Testis (tissue), 3 donors: ENCODE data around the gene BUD31. TPM values are rescaled to one million over a fixed set of nuclear protein-coding genes. Genes with fewer than 3 reads are reported as not detected.

Source experiments
- DNase-seq: peaks from one replicate; pipeline ENCODE4 v3.0.0-alpha.2; 2019
- H3K27ac ChIP-seq, 2 donors: fragments of 200-600 bp; sonication (generic); one replicate each; pipeline ENCODE4 v1.5.1; 2019
- H3K27me3 ChIP-seq: fragments of 200-600 bp; sonication (generic); one replicate; pipeline ENCODE4 v1.5.1; 2019
- H3K36me3 ChIP-seq: fragments of 200-600 bp; sonication (generic); one replicate; pipeline ENCODE4 v1.5.1; 2017; ENCODE audit warnings: low read depth; ENCODE audit errors: missing control alignments
- H3K4me1 ChIP-seq: fragments of 200-600 bp; sonication (generic); one replicate; pipeline ENCODE4 v1.5.1; 2019
- H3K4me3 ChIP-seq, 2 donors: fragments of 200-600 bp; sonication (generic); one replicate each; pipeline ENCODE4 v1.5.1; 2017 to 2019
- H3K9me3 ChIP-seq: fragments of 200-600 bp; sonication (generic); one replicate; pipeline ENCODE4 v1.5.1; 2017
- POLR2A ChIP-seq: fragments of 450-650 bp; IDR thresholded peaks from one replicate; pipeline ENCODE4 v1.6.1; 2017; ENCODE audit warnings: antibody characterized with exemption, mild to moderate bottlenecking, moderate library complexity
- WGBS, 2 donors: methylation state at CpG; one replicate each; pipeline ENCODE4 v1.1.5; 2018; 5-methylcytosine and 5-hydroxymethylcytosine counted together
- intact Hi-C: fragments of 100-400 bp; cut with DNase I; formaldehyde crosslinking; loops from one replicate; pipeline ENCODE4 v1.15.1; 2023; ENCODE audit warnings: low total_unique reads
- polyA plus RNA-seq: library from polyadenylated mRNA; stranded (reverse); fragments of 350-450 nt; fragmentation: Illumina TruSeq; extraction: RNeasy Lipid Tissue Mini Kit (QIAGEN cat#74804); gene quantifications from one replicate; pipeline ENCODE4 v1.2.3, GENCODE V29; 2014; ENCODE audit warnings: low read depth, low replicate concordance; ENCODE audit not compliant: insufficient read depth
- total RNA-seq, 2 donors: library from RNA; depleted of rRNA; stranded (reverse); fragments of >200 nt; gene quantifications; one replicate each; pipeline ENCODE4 v1.2.3, GENCODE V29; 2016
- TF ChIP-seq, protein P1 (sequence below), 3 experiments: fragments of 450-650 bp in 2 of 3; fragments of 200-600 bp in 1 of 3; sonication (generic) in 1 of 3; IDR thresholded peaks; one replicate each; pipeline ENCODE4 v1.5.1; 2016 to 2019; ENCODE audit warnings: antibody characterized with exemption in 3 of 3, mild to moderate bottlenecking in 2 of 3, moderate library complexity in 1 of 3

BUD31 gene
- total and polyA plus RNA-seq, 3 donors from 2014 or later: 91.2 to 174 (median 123) TPM

DNA sequence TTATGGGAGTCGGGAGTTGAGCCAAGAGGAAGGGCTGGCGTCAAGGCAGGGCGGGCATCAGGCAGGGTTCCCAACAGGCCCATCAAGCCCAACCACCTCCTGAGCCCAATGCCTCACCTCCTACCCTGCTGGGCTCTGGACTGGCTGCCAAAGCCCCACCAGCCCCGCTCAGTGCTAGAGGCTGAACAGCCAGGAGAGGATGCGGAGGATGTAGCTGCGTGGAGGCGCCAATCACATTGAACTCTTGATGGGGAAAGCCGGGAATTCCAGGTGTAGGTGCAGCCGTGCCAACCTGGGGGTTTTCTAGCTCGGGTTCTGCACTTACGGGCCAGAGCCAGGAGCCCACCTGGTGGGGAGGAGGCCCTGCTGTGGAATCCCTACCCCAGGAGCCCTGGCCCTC is 44.3 kb downstream of the BUD31 start:
- no peak for DNase-seq
- Histone ChIP-seq H3K4me3 (no peak overlapping the region), H3K36me3 (no peaks in the 10 kb centered on the region), H3K27ac (peak overlapping the region in 1 of 2 donors; percentile 64), H3K4me1 (peaks cover 10% of the 10 kb centered on the region), H3K27me3 (no peaks in the 10 kb centered on the region), H3K9me3 (no peaks in the 10 kb centered on the region)
- intact Hi-C loops: no loop called here
- TF ChIP-seq, protein P1, sequence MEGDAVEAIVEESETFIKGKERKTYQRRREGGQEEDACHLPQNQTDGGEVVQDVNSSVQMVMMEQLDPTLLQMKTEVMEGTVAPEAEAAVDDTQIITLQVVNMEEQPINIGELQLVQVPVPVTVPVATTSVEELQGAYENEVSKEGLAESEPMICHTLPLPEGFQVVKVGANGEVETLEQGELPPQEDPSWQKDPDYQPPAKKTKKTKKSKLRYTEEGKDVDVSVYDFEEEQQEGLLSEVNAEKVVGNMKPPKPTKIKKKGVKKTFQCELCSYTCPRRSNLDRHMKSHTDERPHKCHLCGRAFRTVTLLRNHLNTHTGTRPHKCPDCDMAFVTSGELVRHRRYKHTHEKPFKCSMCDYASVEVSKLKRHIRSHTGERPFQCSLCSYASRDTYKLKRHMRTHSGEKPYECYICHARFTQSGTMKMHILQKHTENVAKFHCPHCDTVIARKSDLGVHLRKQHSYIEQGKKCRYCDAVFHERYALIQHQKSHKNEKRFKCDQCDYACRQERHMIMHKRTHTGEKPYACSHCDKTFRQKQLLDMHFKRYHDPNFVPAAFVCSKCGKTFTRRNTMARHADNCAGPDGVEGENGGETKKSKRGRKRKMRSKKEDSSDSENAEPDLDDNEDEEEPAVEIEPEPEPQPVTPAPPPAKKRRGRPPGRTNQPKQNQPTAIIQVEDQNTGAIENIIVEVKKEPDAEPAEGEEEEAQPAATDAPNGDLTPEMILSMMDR (IDR thresholded peaks at IDR 0.05): no peak
- no peak for TF ChIP-seq POLR2A
- WGBS, 2 donors: 71 to 91% methylated on average over 11 of the region's 11 CpGs

DNA sequence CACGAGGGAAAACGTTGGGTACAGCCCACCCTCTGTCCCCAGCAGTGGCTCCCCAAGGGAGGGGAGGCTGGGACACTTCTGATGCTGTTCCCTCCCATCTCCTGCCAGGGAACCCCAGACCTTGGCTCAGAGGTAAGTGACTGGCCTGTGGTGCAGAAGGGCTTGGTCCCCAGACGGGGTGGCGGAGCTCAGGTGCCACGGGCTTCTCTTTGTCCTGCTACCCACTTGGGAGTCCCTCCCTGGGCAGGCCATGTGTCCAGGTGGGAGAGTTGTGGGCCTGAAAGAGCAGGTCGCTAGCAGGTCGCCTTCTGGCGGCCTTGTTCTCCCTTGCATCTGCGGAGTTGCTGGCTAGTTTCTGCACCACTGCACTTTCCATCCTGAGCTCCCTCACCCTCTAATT is 47.1 kb downstream of the BUD31 start:
- H3K4me3 ChIP-seq: no peak overlapping the region
- no peaks in the 10 kb centered on the region for H3K9me3 ChIP-seq
- DNase-seq: no peak
- no peaks in the 10 kb centered on the region for H3K27me3 ChIP-seq
- no peaks in the 10 kb centered on the region for H3K36me3 ChIP-seq
- intact Hi-C loops: no loop called here
- H3K4me1 ChIP-seq: peaks cover 14% of the 10 kb centered on the region
- no peak for TF ChIP-seq POLR2A
- TF ChIP-seq, protein P1 (IDR thresholded peaks at IDR 0.05): no peak
- WGBS, 2 donors: 75% methylated on average over 9 of the region's 9 CpGs; no CpG with 5 or more reads in 1 of the 2 donors
- no peak overlapping the region for H3K27ac ChIP-seq

DNA sequence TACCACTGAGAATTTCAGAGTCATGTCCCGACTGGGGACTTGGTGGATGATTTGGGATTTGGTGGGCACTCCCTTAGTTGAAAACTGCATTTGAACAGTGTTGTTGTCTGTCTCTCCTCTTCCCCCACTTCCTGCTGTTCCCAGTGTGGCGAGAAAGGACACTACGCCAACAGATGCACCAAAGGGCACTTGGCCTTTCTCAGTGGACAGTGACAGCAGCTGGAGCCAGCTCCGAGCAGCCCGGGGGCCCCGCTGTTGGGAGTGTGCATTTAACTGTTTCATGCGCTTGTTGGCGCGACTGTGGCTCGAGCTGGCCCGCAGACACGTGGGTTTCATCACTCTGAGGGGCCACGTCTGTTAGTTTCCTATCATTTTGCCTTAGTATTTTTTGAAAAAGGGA is 47.5 kb downstream of the BUD31 start:
- no peaks in the 10 kb centered on the region for H3K9me3 ChIP-seq
- H3K4me1 ChIP-seq: peaks cover 17% of the 10 kb centered on the region
- no peaks in the 10 kb centered on the region for H3K36me3 ChIP-seq
- WGBS, 2 donors: 63 to 72% methylated on average over 5 to 13 of the region's 13 CpGs
- H3K4me3 ChIP-seq: no peak overlapping the region
- TF ChIP-seq, protein P1 (IDR thresholded peaks at IDR 0.05): no peak
- no peak for TF ChIP-seq POLR2A
- no peak overlapping the region for H3K27ac ChIP-seq
- H3K27me3 ChIP-seq: no peaks in the 10 kb centered on the region
- intact Hi-C loops: no loop called here
- no peak for DNase-seq

DNA sequence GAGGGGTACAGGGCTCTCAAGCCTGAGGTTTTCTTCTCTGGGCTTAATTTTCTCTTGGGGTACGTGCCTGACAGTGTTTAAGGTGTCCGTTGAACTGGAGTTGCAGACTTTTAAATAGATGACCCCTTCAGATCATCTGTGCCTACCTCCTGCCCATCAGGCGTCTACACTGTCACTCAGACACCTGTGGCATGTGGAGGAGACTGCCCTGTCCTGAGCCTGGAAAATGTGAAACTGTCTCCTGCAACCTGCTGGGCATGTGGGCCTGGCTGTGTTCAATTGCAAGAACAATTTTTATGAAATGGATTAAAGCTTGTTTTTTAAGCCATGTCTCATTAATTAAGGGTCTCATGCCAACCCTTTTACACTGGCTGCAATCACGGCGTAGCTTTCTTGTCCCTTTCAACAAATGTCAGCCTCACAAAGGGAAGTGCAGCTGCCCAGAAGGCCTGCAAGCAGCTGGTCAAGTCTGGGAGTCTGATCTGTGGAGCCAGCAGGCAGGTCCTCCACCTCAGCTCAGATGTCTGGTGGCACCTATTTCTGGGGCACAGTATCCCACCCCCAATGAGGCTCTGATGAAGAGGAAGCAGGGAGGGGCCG is 48.4 kb downstream of the BUD31 start:
- intact Hi-C loops: no loop called here
- TF ChIP-seq POLR2A: no peak
- TF ChIP-seq, protein P1 (IDR thresholded peaks at IDR 0.05): no peak
- Histone ChIP-seq H3K4me1 (peaks cover 17% of the 10 kb centered on the region), H3K36me3 (no peaks in the 10 kb centered on the region), H3K4me3 (no peak overlapping the region), H3K27ac (no peak overlapping the region), H3K27me3 (no peaks in the 10 kb centered on the region), H3K9me3 (no peaks in the 10 kb centered on the region)
- no peak for DNase-seq
- 72 to 73% methylated on average over 5 to 6 of the region's 6 CpGs for WGBS, 2 donors
